Measurements from ENCODE around the gene PCED1B.

GRCh38 chr12:47282206-47282605 lies 202.8 kb downstream of the PCED1B start:
- TF ChIP-seq CTCF (IDR thresholded peaks at IDR 0.05) = no peak
- no peak for TF ChIP-seq POLR2A (IDR thresholded peaks at IDR 0.05)

All from testis (tissue), 2 donors.